K562 (cell line): Measurements from ENCODE around the gene HDAC10. TPM values are rescaled to one million over a fixed set of nuclear protein-coding genes. Genes with fewer than 3 reads are reported as not detected.
A peak's percentile ranks its signal among the peaks of the same experiment; 100 is the strongest.

Source experiments
- BRD4 ChIP-seq: fragments of 200-600 bp; sonication (generic); IDR thresholded peaks from 2 replicates; pipeline ENCODE4 v1.6.1; 2017; ENCODE audit warnings: inconsistent platforms
- CTBP1 ChIP-seq: fragments of 450-650 bp; IDR thresholded peaks from 2 replicates; pipeline ENCODE4 v1.6.1; 2016; ENCODE audit warnings: borderline replicate concordance
- DEAF1 ChIP-seq: fragments of 450-650 bp; formaldehyde crosslinking; IDR thresholded peaks from 2 replicates; pipeline ENCODE4 v1.4.0; 2020; ENCODE audit warnings: mild to moderate bottlenecking, moderate library complexity
- E4F1 ChIP-seq: fragments of 250-450 bp; sonication (Bioruptor Pico); IDR thresholded peaks from 2 replicates; pipeline ENCODE4 v1.5.0; 2021; ENCODE audit warnings: mild to moderate bottlenecking, borderline replicate concordance
- HMGXB4 ChIP-seq: sonication (generic); formaldehyde crosslinking; IDR thresholded peaks from 2 replicates; pipeline ENCODE4 v1.8.1; 2023; ENCODE audit warnings: mild to moderate bottlenecking, missing genetic modification reagents
- RB1 ChIP-seq: fragments of 450-650 bp; IDR thresholded peaks from 2 replicates; pipeline ENCODE4 v1.6.1; 2017; ENCODE audit warnings: low read depth, mild to moderate bottlenecking
- ZFX ChIP-seq: sonication (generic); formaldehyde crosslinking; IDR thresholded peaks from 2 replicates; pipeline ENCODE4 v1.8.0; 2022; ENCODE audit warnings: mild to moderate bottlenecking, missing genetic modification reagents, moderate library complexity
- ZKSCAN1 ChIP-seq: fragments of 150-350 bp; IDR thresholded peaks from 2 replicates; pipeline ENCODE4 v1.6.1; 2016; ENCODE audit warnings: low read depth, low read length
- ZNF12 ChIP-seq: sonication (generic); formaldehyde crosslinking; IDR thresholded peaks from 2 replicates; pipeline ENCODE4 v1.4.0; 2020; ENCODE audit warnings: mild to moderate bottlenecking, missing genetic modification reagents
- ZNF282 ChIP-seq: sonication (generic); formaldehyde crosslinking; IDR thresholded peaks from 2 replicates; pipeline ENCODE4 v1.8.1; 2023; ENCODE audit warnings: missing genetic modification reagents
- ZNF699 ChIP-seq: fragments of 250-450 bp; sonication (Bioruptor Pico); IDR thresholded peaks from 2 replicates; pipeline ENCODE4 v1.8.0; 2021; ENCODE audit warnings: mild to moderate bottlenecking, moderate library complexity; ENCODE audit not compliant: insufficient replicate concordance
- polyA plus RNA-seq, 8 experiments: library from polyadenylated mRNA; depleted of rRNA in 4 of 8; stranded (reverse) in 5 of 8; unstranded in 3 of 8; fragments of >200 nt; fragmentation: Nextera tagmentation in 2 of 8; fragmentation: Illumina TruSeq in 1 of 8; extraction: Ambion mirVana in 2 of 8; extraction: Trizol in 1 of 8; gene quantifications; 2 replicates each; pipeline versions ENCODE4 v1.2.1 to v1.2.3, GENCODE V29; 2011 to 2014; ENCODE audit warnings: inconsistent platforms in 1 of 8, missing spikeins in 1 of 8
- total RNA-seq, 7 experiments: library from RNA; depleted of rRNA in 6 of 7; stranded (reverse); fragments of >200 nt in 6 of 7; fragmentation: Illumina TruSeq in 2 of 7; extraction: Trizol in 2 of 7; gene quantifications; 2 replicates each; pipeline versions ENCODE4 v1.2.1 to v1.2.3, GENCODE V29; 2011 to 2021; ENCODE audit warnings: low replicate concordance in 1 of 7
- TF ChIP-seq, protein P1 (sequence below), 2 experiments: fragments of 450-650 bp; formaldehyde crosslinking in 1 of 2; IDR thresholded peaks; 2 replicates each; pipeline versions ENCODE4 v1.4.0 to v1.6.1; 2014 to 2020; ENCODE audit warnings: mild to moderate bottlenecking in 2 of 2, borderline replicate concordance in 1 of 2, low read depth in 1 of 2

HDAC10 gene
- total and polyA plus RNA-seq, 9 of the 15 experiments (the other 6 are each of a cell fraction or from before 2014, with no cell fraction given), result 0.10 to 44.2 (median 6.5) TPM

DNA sequence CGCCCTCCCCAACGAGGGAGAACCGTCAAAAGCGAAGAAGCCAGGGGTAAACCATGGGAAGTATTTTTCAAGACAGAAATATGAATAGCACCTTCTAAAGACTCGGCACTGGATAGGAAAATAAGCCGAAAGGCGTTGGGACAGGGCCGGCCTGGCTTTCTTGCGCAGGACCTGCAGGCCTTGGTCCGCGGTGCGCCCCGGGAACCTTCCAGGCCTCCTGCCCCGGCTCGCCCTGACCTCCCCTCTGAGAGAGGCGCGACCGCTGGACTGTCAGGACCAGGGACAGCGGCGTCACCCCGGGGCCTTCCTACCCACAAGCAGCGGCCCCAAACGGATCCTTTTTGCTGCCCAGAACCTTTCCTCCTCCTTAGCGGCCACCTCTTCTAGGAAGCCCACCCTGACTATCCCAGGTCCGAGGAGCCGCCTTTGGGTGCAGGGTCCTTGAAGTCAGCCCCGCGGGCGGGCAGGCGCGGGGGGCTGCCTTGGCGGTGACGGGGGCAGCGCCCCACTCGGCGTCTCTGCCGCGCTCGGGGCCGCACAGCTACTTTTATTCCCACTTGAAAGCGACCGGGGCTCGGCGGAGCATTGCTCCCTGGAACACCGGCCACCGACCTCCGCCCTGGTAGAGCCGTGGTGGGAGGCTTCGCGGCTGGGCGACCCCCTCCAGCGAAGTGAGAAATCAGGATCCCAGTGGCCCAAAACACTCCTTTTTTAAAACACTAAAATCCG is 19.8 kb upstream of the HDAC10 start (continued):
- TF ChIP-seq, protein P1, sequence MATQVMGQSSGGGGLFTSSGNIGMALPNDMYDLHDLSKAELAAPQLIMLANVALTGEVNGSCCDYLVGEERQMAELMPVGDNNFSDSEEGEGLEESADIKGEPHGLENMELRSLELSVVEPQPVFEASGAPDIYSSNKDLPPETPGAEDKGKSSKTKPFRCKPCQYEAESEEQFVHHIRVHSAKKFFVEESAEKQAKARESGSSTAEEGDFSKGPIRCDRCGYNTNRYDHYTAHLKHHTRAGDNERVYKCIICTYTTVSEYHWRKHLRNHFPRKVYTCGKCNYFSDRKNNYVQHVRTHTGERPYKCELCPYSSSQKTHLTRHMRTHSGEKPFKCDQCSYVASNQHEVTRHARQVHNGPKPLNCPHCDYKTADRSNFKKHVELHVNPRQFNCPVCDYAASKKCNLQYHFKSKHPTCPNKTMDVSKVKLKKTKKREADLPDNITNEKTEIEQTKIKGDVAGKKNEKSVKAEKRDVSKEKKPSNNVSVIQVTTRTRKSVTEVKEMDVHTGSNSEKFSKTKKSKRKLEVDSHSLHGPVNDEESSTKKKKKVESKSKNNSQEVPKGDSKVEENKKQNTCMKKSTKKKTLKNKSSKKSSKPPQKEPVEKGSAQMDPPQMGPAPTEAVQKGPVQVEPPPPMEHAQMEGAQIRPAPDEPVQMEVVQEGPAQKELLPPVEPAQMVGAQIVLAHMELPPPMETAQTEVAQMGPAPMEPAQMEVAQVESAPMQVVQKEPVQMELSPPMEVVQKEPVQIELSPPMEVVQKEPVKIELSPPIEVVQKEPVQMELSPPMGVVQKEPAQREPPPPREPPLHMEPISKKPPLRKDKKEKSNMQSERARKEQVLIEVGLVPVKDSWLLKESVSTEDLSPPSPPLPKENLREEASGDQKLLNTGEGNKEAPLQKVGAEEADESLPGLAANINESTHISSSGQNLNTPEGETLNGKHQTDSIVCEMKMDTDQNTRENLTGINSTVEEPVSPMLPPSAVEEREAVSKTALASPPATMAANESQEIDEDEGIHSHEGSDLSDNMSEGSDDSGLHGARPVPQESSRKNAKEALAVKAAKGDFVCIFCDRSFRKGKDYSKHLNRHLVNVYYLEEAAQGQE (IDR thresholded peaks at IDR 0.05; ENCODE audit: borderline replicate concordance), result peak; percentile 99
- TF ChIP-seq, protein P1 (CRISPR knock-in tag; IDR thresholded peaks at IDR 0.05; ENCODE audit: low read depth), result peak; percentile 98
- no peak for TF ChIP-seq DEAF1
- TF ChIP-seq ZFX (CRISPR knock-in tag), result peak; percentile 63
- no peak for TF ChIP-seq BRD4
- 0 out of 2 replicates have a peak, but pooled peaks have one; percentile 48 for TF ChIP-seq RB1
- 0 out of 2 replicates have a peak, but pooled peaks have one; percentile 42 for TF ChIP-seq HMGXB4 (CRISPR knock-in tag)
- no peak for TF ChIP-seq ZNF699
- peak; percentile 23; the same call in 1 of the 2 replicates for TF ChIP-seq CTBP1
- TF ChIP-seq ZNF12 (CRISPR knock-in tag), result peak; percentile 76; the same call in 1 of the 2 replicates
- no peak for TF ChIP-seq ZKSCAN1
- TF ChIP-seq ZNF282 (CRISPR knock-in tag), result 0 out of 2 replicates have a peak, but pooled peaks have one; percentile 30
- TF ChIP-seq E4F1 (CRISPR knock-in tag), result no peak
